Panc1 (cell line): ENCODE results near the gene BTG1. TPM values are rescaled to one million over a fixed set of nuclear protein-coding genes. Genes with fewer than 3 reads are reported as not detected.
A peak's percentile ranks its signal among the peaks of the same experiment; 100 is the strongest.

Source experiments
- ATAC-seq: fragments of 200-7000 bp; cut with Tn5 transposase; 2 replicates; pipeline ENCODE4 v1.9.1; 2020; ENCODE audit warnings: mild to moderate bottlenecking, moderate library complexity
- BruUV-seq: library from RNA; stranded (reverse); fragments of 400-500 nt; replicated peaks from 2 replicates; lab custom pipeline; 2021; lab: Mats Ljungman, UMichigan
- CTCF ChIA-PET: fragments of 300-600 bp; sonication (Branson Sonifier 250); formaldehyde crosslinking; loops from one replicate; lab custom pipeline; 2022; ENCODE audit warnings: antibody characterized with exemption; lab: Charles Lee
- POLR2A ChIA-PET: fragments of 300-600 bp; sonication (Branson Sonifier 250); formaldehyde crosslinking; loops from one replicate; lab custom pipeline; 2022; ENCODE audit warnings: antibody characterized with exemption; lab: Charles Lee
- DNase-seq: peaks from one replicate; pipeline ENCODE4 v3.0.0-alpha.2; 2010; ENCODE audit warnings: low read depth, low spot score
- H3K27ac ChIP-seq: 2 replicates; pipeline ENCODE4 v1.5.1; 2011; ENCODE audit warnings: mild to moderate bottlenecking, low read length, inconsistent platforms
- H3K27me3 ChIP-seq: fragments of 200-500 bp; sonication (Bioruptor generic); 2 replicates; pipeline ENCODE4 v1.6.0; 2014; ENCODE audit warnings: low read length, inconsistent platforms; ENCODE audit not compliant: control insufficient read depth, insufficient read depth
- H3K36me3 ChIP-seq: fragments of 200-500 bp; sonication (Bioruptor generic); 2 replicates; pipeline ENCODE4 v1.5.1; 2014; ENCODE audit warnings: inconsistent platforms, mild to moderate bottlenecking, low read length, moderate library complexity; ENCODE audit not compliant: control insufficient read depth, insufficient read depth
- H3K4me1 ChIP-seq: 2 replicates; pipeline ENCODE4 v1.5.1; 2011; ENCODE audit warnings: inconsistent platforms, mild to moderate bottlenecking, low read length, moderate library complexity; ENCODE audit not compliant: control insufficient read depth, insufficient read depth
- H3K4me3 ChIP-seq, 2 experiments: 2 replicates each; pipeline ENCODE4 v1.5.1; 2011 to 2012; ENCODE audit warnings: low read depth in 2 of 2, low read length in 2 of 2, mild to moderate bottlenecking in 2 of 2, inconsistent platforms in 1 of 2, moderate library complexity in 1 of 2
- H3K9me3 ChIP-seq: fragments of 200-500 bp; sonication (Bioruptor generic); 2 replicates; pipeline ENCODE4 v1.5.1; 2014; ENCODE audit warnings: low read depth, mild to moderate bottlenecking, inconsistent platforms, low read length, moderate library complexity; ENCODE audit not compliant: control insufficient read depth, insufficient read depth
- CTCF ChIP-seq: fragments of 450-650 bp; IDR thresholded peaks from 2 replicates; pipeline ENCODE4 v1.5.1; 2017; ENCODE audit warnings: mild to moderate bottlenecking
- POLR2AphosphoS5 ChIP-seq: IDR thresholded peaks from 2 replicates; pipeline ENCODE4 v1.6.1; 2012; ENCODE audit warnings: mild to moderate bottlenecking, low read depth, low read length, moderate library complexity
- REST ChIP-seq, 2 experiments: IDR thresholded peaks; 2 replicates each; pipeline ENCODE4 v1.6.1; 2011 to 2012; ENCODE audit warnings: low read depth in 2 of 2, control low read depth in 1 of 2, low read length in 1 of 2, mild to moderate bottlenecking in 1 of 2, moderate library complexity in 1 of 2; ENCODE audit not compliant: insufficient read depth in 1 of 2
- SIN3A ChIP-seq: IDR thresholded peaks from 2 replicates; pipeline ENCODE4 v1.6.1; 2012; ENCODE audit warnings: low read depth, mild to moderate bottlenecking, low read length, moderate library complexity, borderline replicate concordance; ENCODE audit not compliant: insufficient read depth
- TCF7L2 ChIP-seq: IDR thresholded peaks from 2 replicates; pipeline ENCODE4 v1.6.1; 2011; ENCODE audit warnings: mild to moderate bottlenecking, low read depth, low read length, inconsistent platforms
- in situ Hi-C: cut with HindIII; loops from 2 replicates; pipeline ENCODE4 v1.10.0; 2016; ENCODE audit warnings: low sequenced_read_pairs, low pct_unique_long_range_greater_than_20kb
- intact Hi-C: fragments of 100-400 bp; cut with micrococcal nuclease; formaldehyde crosslinking; loops from one replicate; pipeline ENCODE4 v1.10.0; 2022; ENCODE audit not compliant: unreplicated experiment
- total RNA-seq: library from RNA; stranded (reverse); gene quantifications from one replicate; pipeline ENCODE4 v1.2.1, GENCODE V29; 2021; ENCODE audit not compliant: unreplicated experiment

BTG1 gene
- total RNA-seq, 1 experiment from 2014 or later, result 50.0 TPM

- peak overlapping the region; percentile 93 for H3K27ac ChIP-seq
- peaks cover 51% of the 10 kb centered on the region for H3K4me1 ChIP-seq
- H3K4me3 ChIP-seq, result no peak overlapping the region
- POLR2A ChIA-PET, result no interaction called here
- in situ Hi-C loops, result no loop called here
- H3K27me3 ChIP-seq, result no peaks in the 10 kb centered on the region
- BruUV-seq, result no TSS peak
- CTCF ChIA-PET, result no interaction called here
- ATAC-seq (no peak), DNase-seq (no peak)
- H3K36me3 ChIP-seq, result no peaks in the 10 kb centered on the region
- H3K9me3 ChIP-seq, result no peaks in the 10 kb centered on the region
- intact Hi-C loops, result no loop called here
- no peak for TF ChIP-seq REST (IDR thresholded peaks at IDR 0.05; ENCODE audit: insufficient read depth in 1 of 2, low read depth in 2 of 2, low read length in 1 of 2)
- no peak for TF ChIP-seq POLR2AphosphoS5
- no peak for TF ChIP-seq SIN3A
- no peak for TF ChIP-seq TCF7L2
- no peak for TF ChIP-seq CTCF
Measured at GRCh38 chr12:92109613-92110012, 36.0 kb downstream of the BTG1 start.

GRCh38 chr12:92108651-92109050, 37.0 kb downstream of the BTG1 start:
- H3K27me3 ChIP-seq, result no peaks in the 10 kb centered on the region
- no peaks in the 10 kb centered on the region for H3K36me3 ChIP-seq
- BruUV-seq, result no TSS peak
- ChIA-PET POLR2A (no interaction called here), CTCF (no interaction called here)
- intact Hi-C loops, result no loop called here
- no peak overlapping the region for H3K4me3 ChIP-seq
- ATAC-seq (no peak), DNase-seq (no peak)
- peaks cover 55% of the 10 kb centered on the region for H3K4me1 ChIP-seq
- TF ChIP-seq REST (IDR thresholded peaks at IDR 0.05; ENCODE audit: insufficient read depth in 1 of 2, low read depth in 2 of 2, low read length in 1 of 2) (no peak), SIN3A (no peak), POLR2AphosphoS5 (no peak), CTCF (no peak), TCF7L2 (no peak)
- H3K27ac ChIP-seq, result peak overlapping the region; percentile 93
- no peaks in the 10 kb centered on the region for H3K9me3 ChIP-seq
- in situ Hi-C loops, result no loop called here
